ENCODE results near the gene C6orf141.

- TF ChIP-seq, protein P1, sequence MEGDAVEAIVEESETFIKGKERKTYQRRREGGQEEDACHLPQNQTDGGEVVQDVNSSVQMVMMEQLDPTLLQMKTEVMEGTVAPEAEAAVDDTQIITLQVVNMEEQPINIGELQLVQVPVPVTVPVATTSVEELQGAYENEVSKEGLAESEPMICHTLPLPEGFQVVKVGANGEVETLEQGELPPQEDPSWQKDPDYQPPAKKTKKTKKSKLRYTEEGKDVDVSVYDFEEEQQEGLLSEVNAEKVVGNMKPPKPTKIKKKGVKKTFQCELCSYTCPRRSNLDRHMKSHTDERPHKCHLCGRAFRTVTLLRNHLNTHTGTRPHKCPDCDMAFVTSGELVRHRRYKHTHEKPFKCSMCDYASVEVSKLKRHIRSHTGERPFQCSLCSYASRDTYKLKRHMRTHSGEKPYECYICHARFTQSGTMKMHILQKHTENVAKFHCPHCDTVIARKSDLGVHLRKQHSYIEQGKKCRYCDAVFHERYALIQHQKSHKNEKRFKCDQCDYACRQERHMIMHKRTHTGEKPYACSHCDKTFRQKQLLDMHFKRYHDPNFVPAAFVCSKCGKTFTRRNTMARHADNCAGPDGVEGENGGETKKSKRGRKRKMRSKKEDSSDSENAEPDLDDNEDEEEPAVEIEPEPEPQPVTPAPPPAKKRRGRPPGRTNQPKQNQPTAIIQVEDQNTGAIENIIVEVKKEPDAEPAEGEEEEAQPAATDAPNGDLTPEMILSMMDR (conservative IDR thresholded peaks at IDR 0.05; ENCODE audit: low read depth, low read length): no peak
- TF ChIP-seq EZH2phosphoT487 (IDR thresholded peaks at IDR 0.05; ENCODE audit: borderline replicate concordance, low read length): no peak
These were observed 25.9 kb upstream of the C6orf141 start for GRCh38 chr6:49524541-49524940.

Measured in PC-3 (cell line).